Kidney (tissue), 14 donors: ENCODE measurements around the gene TTC33. TPM values are rescaled to one million over a fixed set of nuclear protein-coding genes. Genes with fewer than 3 reads are reported as not detected.

ENCODE experiments used
- DNase-seq, 5 donors: peaks; one replicate each; pipeline ENCODE4 v3.0.0-alpha.2; 2013 to 2020
- FAIRE-seq: peaks from 2 replicates; lab custom pipeline; 2012; peaks lifted over from hg19 to GRCh38; lab: Jason Lieb, UNC
- H3K27ac ChIP-seq, 2 donors: one replicate each; pipeline ENCODE4 v1.7.0; 2013; ENCODE audit warnings: low read depth in 2 of 2, low read length in 2 of 2, inconsistent platforms in 1 of 2
- H3K27me3 ChIP-seq: one replicate; pipeline ENCODE4 v1.7.1; 2013; ENCODE audit warnings: low read length, inconsistent platforms; ENCODE audit not compliant: control insufficient read depth, insufficient read depth
- H3K36me3 ChIP-seq, 3 donors: one replicate each; pipeline versions ENCODE4 v1.7.0 to v1.7.1; 2013; ENCODE audit warnings: low read length in 3 of 3, control low read depth in 1 of 3, inconsistent platforms in 1 of 3; ENCODE audit not compliant: insufficient read depth in 3 of 3, control insufficient read depth in 2 of 3
- H3K4me1 ChIP-seq, 3 donors: one replicate each; pipeline versions ENCODE4 v1.7.0 to v1.7.1; 2013; ENCODE audit warnings: low read length in 3 of 3, inconsistent platforms in 1 of 3, low read depth in 1 of 3; ENCODE audit not compliant: control insufficient read depth in 2 of 3, insufficient read depth in 2 of 3
- H3K4me3 ChIP-seq, 3 donors: one replicate each; pipeline versions ENCODE4 v1.7.0 to v1.8.1; 2013; ENCODE audit warnings: low read length in 3 of 3, control low read depth in 1 of 3, inconsistent platforms in 1 of 3
- H3K9ac ChIP-seq, 3 donors: one replicate each; pipeline versions ENCODE4 v1.7.0 to v1.7.1; 2013; ENCODE audit warnings: low read length in 3 of 3, control low read depth in 1 of 3, inconsistent platforms in 1 of 3
- H3K9me3 ChIP-seq, 3 donors: one replicate each; pipeline versions ENCODE4 v1.7.0 to v1.7.1; 2013; ENCODE audit warnings: low read length in 3 of 3, control low read depth in 1 of 3, inconsistent platforms in 1 of 3; ENCODE audit not compliant: control insufficient read depth in 2 of 3, insufficient read depth in 1 of 3
- intact Hi-C: fragments of 100-400 bp; cut with DNase I; formaldehyde crosslinking; loops from one replicate; pipeline ENCODE4 v1.11.1; 2022
- polyA plus RNA-seq: library from polyadenylated mRNA; stranded (reverse); fragments of 350-450 nt; fragmentation: Illumina TruSeq; extraction: RNeasy Lipid Tissue Mini Kit (QIAGEN cat#74804); gene quantifications from one replicate; pipeline ENCODE4 v1.2.3, GENCODE V29; 2014; ENCODE audit warnings: low read depth, low replicate concordance; ENCODE audit not compliant: insufficient read depth
- total RNA-seq: library from RNA; stranded (reverse); fragmentation: NEBNext Ultra II Directional; extraction: Animal tissue kit (Norgen Biotek cat#: 25700); gene quantifications from one replicate; pipeline ENCODE4 v1.2.1, GENCODE V29; 2021
- TF ChIP-seq, protein P1 (sequence below): IDR thresholded peaks from 3 replicates; pipeline ENCODE4 v1.5.1; 2012; ENCODE audit warnings: mild to moderate bottlenecking, moderate library complexity, borderline replicate concordance; ENCODE audit not compliant: insufficient read depth; ENCODE audit errors: extremely low read depth
- donor health status: control.
- donor health status: control.
- donor health status: control.
- donor health status: control.
- donor health status: control.
- donor health status: DM: yes; HTN: yes; CAD: no.
- donor health status: Normal renal cell carcinoma (clear cell type).

TTC33 gene
- total and polyA plus RNA-seq, 2 donors from 2014 or later, result 7.1 to 20.1 TPM

DNA sequence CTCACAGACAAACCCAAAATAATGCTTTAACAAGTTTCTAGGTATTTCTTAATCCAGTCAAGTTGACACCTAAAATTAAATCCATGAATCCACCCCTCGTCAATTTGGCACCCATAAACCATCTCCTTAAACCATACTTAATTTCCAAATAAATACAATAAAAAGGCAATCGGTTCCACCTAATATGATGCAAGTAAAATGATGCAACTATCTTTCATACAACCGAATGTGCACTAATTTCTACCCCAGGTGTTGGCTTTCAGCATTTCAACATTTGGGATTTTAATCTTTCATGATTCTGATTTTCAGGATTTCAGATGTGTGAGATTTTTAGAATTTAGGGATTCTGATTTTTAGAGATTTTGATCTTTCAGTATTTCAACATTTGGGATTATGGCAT, 25.1 kb upstream of the TTC33 start:
- H3K4me1 ChIP-seq, result peaks cover 0 to 18% (median 5%) of the 10 kb centered on the region in 3 donors

DNA sequence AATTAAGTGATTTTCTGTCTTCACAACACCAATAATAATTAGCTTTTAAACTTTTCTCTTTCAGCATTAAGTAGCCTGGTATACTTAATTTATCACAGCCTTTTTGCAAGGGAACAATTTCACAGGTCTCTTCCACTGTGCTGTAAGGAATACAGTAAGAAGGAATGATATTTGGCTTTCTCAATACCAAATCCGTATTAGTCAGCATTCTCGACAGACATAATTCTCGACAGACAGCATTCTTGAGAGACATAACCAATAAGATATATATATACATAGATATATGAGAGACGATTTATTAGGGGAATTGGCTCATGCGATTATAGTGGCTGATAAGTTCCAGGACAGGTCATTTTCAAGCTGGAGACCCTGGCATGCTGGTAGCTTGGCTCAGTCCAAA, 24.4 kb upstream of the TTC33 start:
- H3K4me3 ChIP-seq, result no peak overlapping the region
- intact Hi-C loops, result no loop called here

More for the DNA sequence above, 25.1 kb upstream of the TTC33 start:
- no peak overlapping the region for H3K27ac ChIP-seq
- H3K4me3 ChIP-seq, result no peak overlapping the region
- TF ChIP-seq, protein P1, sequence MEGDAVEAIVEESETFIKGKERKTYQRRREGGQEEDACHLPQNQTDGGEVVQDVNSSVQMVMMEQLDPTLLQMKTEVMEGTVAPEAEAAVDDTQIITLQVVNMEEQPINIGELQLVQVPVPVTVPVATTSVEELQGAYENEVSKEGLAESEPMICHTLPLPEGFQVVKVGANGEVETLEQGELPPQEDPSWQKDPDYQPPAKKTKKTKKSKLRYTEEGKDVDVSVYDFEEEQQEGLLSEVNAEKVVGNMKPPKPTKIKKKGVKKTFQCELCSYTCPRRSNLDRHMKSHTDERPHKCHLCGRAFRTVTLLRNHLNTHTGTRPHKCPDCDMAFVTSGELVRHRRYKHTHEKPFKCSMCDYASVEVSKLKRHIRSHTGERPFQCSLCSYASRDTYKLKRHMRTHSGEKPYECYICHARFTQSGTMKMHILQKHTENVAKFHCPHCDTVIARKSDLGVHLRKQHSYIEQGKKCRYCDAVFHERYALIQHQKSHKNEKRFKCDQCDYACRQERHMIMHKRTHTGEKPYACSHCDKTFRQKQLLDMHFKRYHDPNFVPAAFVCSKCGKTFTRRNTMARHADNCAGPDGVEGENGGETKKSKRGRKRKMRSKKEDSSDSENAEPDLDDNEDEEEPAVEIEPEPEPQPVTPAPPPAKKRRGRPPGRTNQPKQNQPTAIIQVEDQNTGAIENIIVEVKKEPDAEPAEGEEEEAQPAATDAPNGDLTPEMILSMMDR, result no peak
- intact Hi-C loops, result no loop called here
- no peak for FAIRE-seq
- no peak overlapping the region for H3K9ac ChIP-seq
- no peaks in the 10 kb centered on the region for H3K27me3 ChIP-seq
- H3K9me3 ChIP-seq, result no peaks in the 10 kb centered on the region
- peaks cover 0 to 5% (median 2%) of the 10 kb centered on the region in 3 donors for H3K36me3 ChIP-seq
- no peak for DNase-seq

DNA sequence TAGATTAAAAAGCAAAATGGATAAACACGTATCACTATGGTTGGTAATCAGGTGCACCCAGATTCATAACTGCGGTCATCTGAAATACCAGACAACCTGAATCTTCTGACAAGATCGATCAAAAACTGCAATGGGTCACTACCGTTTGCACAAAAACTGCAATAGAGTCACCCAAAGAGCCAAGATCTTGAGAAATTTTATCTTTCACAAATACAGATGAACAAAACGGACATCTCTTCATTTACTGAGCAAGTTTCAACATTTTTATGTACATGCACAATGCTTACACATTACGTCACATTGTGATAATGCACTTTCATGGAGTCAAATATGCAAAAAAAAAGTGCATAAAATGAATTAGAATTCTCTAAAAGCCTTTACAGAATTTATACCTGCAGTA, 23.8 kb upstream of the TTC33 start:
- Histone ChIP-seq H3K9me3 (no peaks in the 10 kb centered on the region), H3K4me3 (no peak overlapping the region), H3K9ac (no peak overlapping the region), H3K27me3 (no peaks in the 10 kb centered on the region), H3K36me3 (peaks cover 2 to 5% (median 2%) of the 10 kb centered on the region in 3 donors), H3K27ac (no peak overlapping the region), H3K4me1 (peaks cover 0 to 15% (median 7%) of the 10 kb centered on the region in 3 donors)
- TF ChIP-seq, protein P1, result no peak
- DNase-seq, result no peak
- FAIRE-seq, result no peak
- intact Hi-C loops, result no loop called here

More for the DNA sequence above, 24.4 kb upstream of the TTC33 start:
- peaks cover 0 to 18% (median 7%) of the 10 kb centered on the region in 3 donors for H3K4me1 ChIP-seq
- DNase-seq (no peak), FAIRE-seq (no peak)
- TF ChIP-seq, protein P1, result no peak
- no peaks in the 10 kb centered on the region for H3K27me3 ChIP-seq
- H3K36me3 ChIP-seq, result peaks cover under 1 to 5% (median 2%) of the 10 kb centered on the region in 3 donors
- no peak overlapping the region for H3K9ac ChIP-seq
- no peak overlapping the region for H3K27ac ChIP-seq
- no peaks in the 10 kb centered on the region for H3K9me3 ChIP-seq

DNA sequence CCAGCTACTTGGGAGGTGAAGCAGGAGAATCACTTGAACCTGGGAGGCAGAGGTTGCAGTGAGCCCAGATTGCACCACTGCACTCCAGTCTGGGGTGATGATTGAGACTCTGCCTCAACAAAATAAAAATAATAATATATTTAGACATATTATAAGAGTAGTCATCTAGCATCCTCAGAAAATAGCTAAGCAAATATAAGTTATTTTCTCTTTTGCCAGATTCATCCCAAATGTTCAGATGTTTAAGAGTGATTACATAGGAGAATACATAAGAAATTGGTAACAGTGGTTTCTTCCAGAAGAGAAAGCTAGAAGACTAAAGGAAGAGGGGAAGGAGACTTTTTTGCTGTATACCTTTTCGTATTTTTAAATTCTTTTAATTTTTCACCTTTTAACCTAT, 22.4 kb upstream of the TTC33 start:
- Histone ChIP-seq H3K9ac (no peak overlapping the region), H3K4me3 (no peak overlapping the region), H3K36me3 (peaks cover 2 to 5% (median 2%) of the 10 kb centered on the region in 3 donors), H3K4me1 (peaks cover 0 to 7% (median 6%) of the 10 kb centered on the region in 3 donors), H3K27me3 (no peaks in the 10 kb centered on the region), H3K9me3 (no peaks in the 10 kb centered on the region), H3K27ac (no peak overlapping the region)
- intact Hi-C loops, result no loop called here
- TF ChIP-seq, protein P1, result no peak
- no peak for DNase-seq
- no peak for FAIRE-seq
